Adrenal gland (tissue), 5 donors: Measurements from ENCODE around the gene DAPK2.

ENCODE experiments used
- POLR2A ChIP-seq, 2 donors: fragments of 450-650 bp; IDR thresholded peaks; one replicate each; pipeline ENCODE4 v1.6.1; 2017; ENCODE audit warnings: antibody characterized with exemption in 2 of 2, mild to moderate bottlenecking in 2 of 2, moderate library complexity in 1 of 2
- TF ChIP-seq, protein P1 (sequence below), 6 experiments: fragments of 450-650 bp in 4 of 6; fragments of 200-600 bp in 2 of 6; sonication (generic) in 1 of 6; IDR thresholded peaks; 1 replicate in 5 of 6; 2 replicates in 1 of 6; pipeline versions ENCODE4 v1.5.1 to v1.8.0; 2016 to 2021; ENCODE audit warnings: antibody characterized with exemption in 6 of 6, mild to moderate bottlenecking in 2 of 6, moderate library complexity in 1 of 6
- donor health status: DM: no; HTN: no; CAD: no.

DNA sequence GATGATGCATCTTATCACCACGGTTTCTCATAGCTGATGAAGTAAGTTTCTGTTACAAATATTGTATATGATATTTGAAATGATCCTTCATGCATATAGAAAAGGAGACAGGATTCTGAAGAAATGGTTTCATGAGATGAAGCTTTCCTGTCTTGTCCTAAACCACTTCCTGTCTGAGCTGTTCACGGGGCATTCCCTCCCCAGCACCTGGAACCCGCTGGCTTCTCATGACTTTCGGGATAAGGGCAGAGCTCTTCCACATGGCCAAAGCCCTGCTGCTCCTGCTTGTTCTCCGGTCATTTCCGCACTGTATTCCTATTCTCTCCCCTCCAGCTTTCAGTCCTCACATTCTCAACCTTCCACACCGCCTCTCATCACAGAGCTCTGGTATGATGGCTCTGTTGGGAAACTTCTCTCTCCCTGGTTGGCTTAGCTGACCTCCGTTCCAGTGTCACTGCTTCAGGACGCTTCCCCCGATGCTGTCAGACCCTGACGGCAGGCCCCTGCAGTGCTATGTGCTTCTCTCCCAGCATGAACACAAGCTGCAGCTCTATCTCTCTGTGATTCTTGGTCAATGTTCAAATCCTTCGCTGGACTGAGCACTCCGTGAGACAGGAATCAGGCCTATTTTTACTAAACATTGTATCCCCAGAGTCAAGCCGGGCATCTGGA, 125.6 kb downstream of the DAPK2 start:
- TF ChIP-seq, protein P1, sequence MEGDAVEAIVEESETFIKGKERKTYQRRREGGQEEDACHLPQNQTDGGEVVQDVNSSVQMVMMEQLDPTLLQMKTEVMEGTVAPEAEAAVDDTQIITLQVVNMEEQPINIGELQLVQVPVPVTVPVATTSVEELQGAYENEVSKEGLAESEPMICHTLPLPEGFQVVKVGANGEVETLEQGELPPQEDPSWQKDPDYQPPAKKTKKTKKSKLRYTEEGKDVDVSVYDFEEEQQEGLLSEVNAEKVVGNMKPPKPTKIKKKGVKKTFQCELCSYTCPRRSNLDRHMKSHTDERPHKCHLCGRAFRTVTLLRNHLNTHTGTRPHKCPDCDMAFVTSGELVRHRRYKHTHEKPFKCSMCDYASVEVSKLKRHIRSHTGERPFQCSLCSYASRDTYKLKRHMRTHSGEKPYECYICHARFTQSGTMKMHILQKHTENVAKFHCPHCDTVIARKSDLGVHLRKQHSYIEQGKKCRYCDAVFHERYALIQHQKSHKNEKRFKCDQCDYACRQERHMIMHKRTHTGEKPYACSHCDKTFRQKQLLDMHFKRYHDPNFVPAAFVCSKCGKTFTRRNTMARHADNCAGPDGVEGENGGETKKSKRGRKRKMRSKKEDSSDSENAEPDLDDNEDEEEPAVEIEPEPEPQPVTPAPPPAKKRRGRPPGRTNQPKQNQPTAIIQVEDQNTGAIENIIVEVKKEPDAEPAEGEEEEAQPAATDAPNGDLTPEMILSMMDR (IDR thresholded peaks at IDR 0.05), result no peak
- no peak for TF ChIP-seq POLR2A (IDR thresholded peaks at IDR 0.05)
